ENCODE data around the gene SLC4A11. TPM values are rescaled to one million over a fixed set of nuclear protein-coding genes. Genes with fewer than 3 reads are reported as not detected.

Gene SLC4A11
- total RNA-seq, 3 donors from 2014 or later = 0.31 to 1.2 (median 1.1) TPM

- ATAC-seq (no peak), DNase-seq (no peak)
- H3K36me3 ChIP-seq (ENCODE audit: low read depth) = peaks cover 9% of the 10 kb centered on the region
Observed at GRCh38 chr20:3199976-3200755, 38.8 kb downstream of the SLC4A11 start.

DNA sequence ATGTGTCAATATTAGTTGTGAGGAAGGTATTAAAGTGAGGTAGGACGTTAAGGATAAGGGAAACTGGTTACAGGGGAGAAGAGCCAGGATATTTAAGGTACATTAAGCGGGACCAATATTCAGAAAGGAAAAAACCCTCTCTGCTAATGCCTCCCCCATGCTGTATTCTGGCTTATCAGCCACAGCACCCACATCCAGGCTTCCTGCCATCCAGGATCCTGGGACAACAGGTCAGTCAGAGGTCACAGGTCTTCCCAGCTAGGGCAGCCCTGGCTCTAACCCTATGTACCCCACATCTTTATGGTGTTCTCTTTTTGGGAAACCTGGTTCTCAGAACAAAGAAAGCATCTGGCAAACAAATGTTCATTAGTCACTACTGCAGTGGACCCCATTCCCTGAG is 39.8 kb downstream of the SLC4A11 start:
- TF ChIP-seq CTCF (IDR thresholded peaks at IDR 0.05) = no peak

More at GRCh38 chr20:3199976-3200755, 38.8 kb downstream of the SLC4A11 start:
- Histone ChIP-seq H3K4me3 (no peak overlapping the region), H3K9me3 (no peaks in the 10 kb centered on the region), H3K4me1 (ENCODE audit: low read depth) (peaks cover 8% of the 10 kb centered on the region)
- intact Hi-C loops (cut with DNase I, micrococcal nuclease) = no loop called here
- no peak for TF ChIP-seq CTCF (IDR thresholded peaks at IDR 0.05)

GRCh38 chr20:3195590-3196237 is 43.3 kb downstream of the SLC4A11 start:
- TF ChIP-seq CTCF (IDR thresholded peaks at IDR 0.05) = no peak
- H3K36me3 ChIP-seq (ENCODE audit: low read depth) = peaks cover 9% of the 10 kb centered on the region
- no peak overlapping the region for H3K4me3 ChIP-seq
- ATAC-seq (no peak), DNase-seq (no peak)
- H3K4me1 ChIP-seq (ENCODE audit: low read depth) = no peaks in the 10 kb centered on the region
- H3K9me3 ChIP-seq = no peaks in the 10 kb centered on the region
- intact Hi-C loops (cut with DNase I, micrococcal nuclease) = no loop called here

More for the DNA sequence above, 39.8 kb downstream of the SLC4A11 start:
- Histone ChIP-seq H3K4me3 (no peak overlapping the region), H3K9me3 (no peaks in the 10 kb centered on the region), H3K36me3 (ENCODE audit: low read depth) (peaks cover 9% of the 10 kb centered on the region), H3K4me1 (ENCODE audit: low read depth) (peaks cover 8% of the 10 kb centered on the region)
- intact Hi-C loops (cut with DNase I, micrococcal nuclease) = no loop called here
- DNase-seq = no peak
- no peak for ATAC-seq

DNA sequence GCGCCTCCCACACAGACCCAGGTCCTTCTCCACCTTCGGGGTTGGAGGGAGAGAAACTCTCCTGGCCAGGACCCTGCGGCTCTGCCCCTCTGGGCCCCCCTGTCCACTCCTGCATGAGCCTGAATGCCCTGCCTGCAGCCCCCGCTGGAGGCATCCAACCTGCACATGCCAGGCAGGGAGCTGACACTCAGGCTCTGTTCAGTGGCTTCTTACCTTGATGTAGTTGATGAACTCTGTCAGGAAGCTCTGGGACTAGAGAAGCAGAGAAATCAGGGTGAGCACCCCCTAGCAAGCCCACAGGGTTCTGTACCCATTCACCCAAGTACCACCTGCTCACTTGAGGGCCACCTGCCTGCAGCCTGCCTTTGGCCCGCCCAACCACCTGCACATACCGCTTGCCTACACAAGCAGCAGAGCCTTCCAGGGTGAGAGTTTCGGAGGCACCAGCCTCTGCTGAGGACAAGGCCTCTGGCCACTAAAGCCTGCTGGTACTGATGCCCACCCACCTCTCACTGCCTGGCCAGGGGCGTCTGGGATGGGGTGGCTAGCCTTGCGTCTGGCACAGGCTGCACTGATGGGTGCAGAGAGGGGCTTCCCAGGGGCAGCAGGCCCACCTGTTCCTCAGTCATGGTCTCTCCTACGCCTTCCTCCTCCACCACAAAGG is 44.2 kb downstream of the SLC4A11 start:
- intact Hi-C loops (cut with DNase I, micrococcal nuclease) = no loop called here
- TF ChIP-seq CTCF (IDR thresholded peaks at IDR 0.05) = no peak
- Histone ChIP-seq H3K36me3 (ENCODE audit: low read depth) (peaks cover 6% of the 10 kb centered on the region), H3K9me3 (no peaks in the 10 kb centered on the region), H3K4me3 (no peak overlapping the region), H3K4me1 (ENCODE audit: low read depth) (no peaks in the 10 kb centered on the region)
- ATAC-seq = no peak
- no peak for DNase-seq

- H3K4me3 ChIP-seq = no peak overlapping the region
- no peak for DNase-seq
- H3K4me1 ChIP-seq (ENCODE audit: low read depth) = no peaks in the 10 kb centered on the region
- no peaks in the 10 kb centered on the region for H3K9me3 ChIP-seq
- intact Hi-C loops (cut with DNase I, micrococcal nuclease) = no loop called here
- H3K36me3 ChIP-seq (ENCODE audit: low read depth) = peaks cover 4% of the 10 kb centered on the region
- no peak for TF ChIP-seq CTCF (IDR thresholded peaks at IDR 0.05)
- ATAC-seq = no peak
Observed at GRCh38 chr20:3193806-3194616, 45.0 kb downstream of the SLC4A11 start.
